ENCODE measurements around the gene SRSF9.

SRSF9 gene

GRCh38 chr12:120413901-120414695 lies 55.5 kb downstream of the SRSF9 start:
- DNase-seq (ENCODE audit: insufficient read length, low spot score) (no peak), FAIRE-seq (no peak)

GRCh38 chr12:120412421-120412820 lies 57.1 kb downstream of the SRSF9 start:
- DNase-seq (ENCODE audit: insufficient read length, low spot score), result no peak
- FAIRE-seq, result no peak
